ENCODE results near the gene FIGNL1.

The FIGNL1 gene

DNA sequence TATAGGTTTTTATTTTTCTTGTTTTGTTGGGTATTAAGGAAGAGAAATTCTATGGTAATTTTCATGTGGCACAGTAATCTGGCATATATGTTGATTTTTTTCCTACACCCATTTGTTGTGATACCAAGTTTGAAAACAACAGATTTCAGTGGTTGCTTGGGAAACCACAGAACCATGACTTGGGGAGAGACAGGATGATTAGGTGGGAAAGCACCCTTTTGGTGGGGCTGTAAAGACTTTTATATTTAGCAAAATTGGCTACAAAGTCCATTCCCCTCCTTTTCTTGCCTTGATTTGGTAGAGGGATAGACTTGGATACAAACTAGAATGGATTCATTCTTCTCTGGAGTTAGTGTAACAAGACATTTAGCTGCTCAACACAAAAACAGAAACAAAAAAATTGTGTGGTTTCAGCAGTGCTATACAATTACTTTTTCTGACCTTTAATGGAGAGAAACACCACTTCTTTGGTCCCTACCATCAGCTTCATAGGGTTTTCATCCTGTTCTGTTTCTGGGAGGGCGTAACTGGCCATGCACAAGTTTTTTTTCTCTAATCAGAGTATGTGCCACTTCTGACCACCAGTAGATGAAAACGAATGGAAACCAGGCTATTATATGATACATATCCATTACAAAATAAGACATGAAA is 52.7 kb downstream of the FIGNL1 start:
- DNase-seq (ENCODE audit: low read depth), result no peak

DNA sequence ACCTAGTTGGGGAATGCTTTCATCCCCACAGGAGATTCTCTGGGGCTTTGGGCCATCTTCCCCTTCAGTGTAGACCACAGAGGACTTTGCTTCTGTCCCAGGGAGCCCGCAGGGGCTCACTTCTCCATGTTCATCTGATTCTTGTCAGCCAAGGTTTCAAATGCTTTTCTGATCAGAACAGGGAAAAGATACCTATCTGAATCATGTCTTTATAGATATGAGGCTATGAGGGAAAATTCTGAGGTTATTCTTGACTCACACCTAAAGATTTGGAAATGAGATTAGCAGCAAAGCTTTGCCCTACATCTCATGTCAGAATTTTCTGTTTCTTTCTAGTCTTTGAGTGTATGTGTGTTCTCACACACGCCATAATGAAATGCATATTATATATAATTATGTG is 53.3 kb downstream of the FIGNL1 start:
- DNase-seq (ENCODE audit: low read depth), result no peak

DNA sequence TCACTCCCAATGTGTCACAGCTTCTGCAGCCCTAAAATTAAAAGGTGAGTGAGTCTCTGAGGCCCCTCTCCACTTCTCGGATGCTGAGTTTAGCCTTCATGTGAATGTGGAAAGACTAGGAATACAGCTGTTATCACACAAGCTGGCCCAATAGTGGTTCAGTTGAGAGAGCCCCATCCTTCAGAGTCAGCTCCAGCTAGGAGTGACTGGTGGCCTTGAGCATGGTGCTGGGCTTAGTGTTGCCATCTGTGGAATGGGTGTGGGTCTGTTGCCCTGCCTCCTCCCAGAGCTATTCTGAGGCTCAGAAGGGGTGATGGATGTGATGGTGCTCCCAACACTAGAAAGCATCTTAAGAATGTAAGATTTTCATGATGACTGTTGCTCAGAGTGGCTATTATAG is 55.8 kb downstream of the FIGNL1 start:
- DNase-seq (ENCODE audit: low read depth), result no peak

All from stimulated activated CD8-positive, alpha-beta memory T cell treated with anti-CD3 and anti-CD28 coated beads, Interleukin-12 subunit alpha, Interleukin-12 subunit beta, amount 100 ng/mL, for 4 hours (primary cell).